H1 (cell line): Measurements from ENCODE around the gene PUS3. TPM values are rescaled to one million over a fixed set of nuclear protein-coding genes. Genes with fewer than 3 reads are reported as not detected.
"Not testable (repeated sequence)": the region's sequence is repeated elsewhere in the genome, so short reads cannot be mapped to it uniquely, and the experiment has no call there.

Experiments used
- CTCF ChIA-PET: fragments of 300-600 bp; sonication (Branson Sonifier 250); formaldehyde crosslinking; loops from one replicate; lab custom pipeline; 2021; ENCODE audit not compliant: partially characterized antibody; lab: Charles Lee
- POLR2A ChIA-PET: fragments of 300-600 bp; sonication (Branson Sonifier 250); formaldehyde crosslinking; loops from one replicate; lab custom pipeline; 2021; ENCODE audit warnings: inconsistent platforms; ENCODE audit not compliant: partially characterized antibody; lab: Charles Lee
- DNase-seq, 2 experiments: peaks; one replicate each; pipeline versions ENCODE4 v3.0.0 to v3.0.0-alpha.2; 2010 to 2022; ENCODE audit warnings: low spot score in 2 of 2, low read depth in 1 of 2, mixed read lengths in 1 of 2
- FAIRE-seq: peaks from 2 replicates; lab custom pipeline; 2011; peaks lifted over from hg19 to GRCh38; lab: Jason Lieb, UNC
- H2AFZ ChIP-seq: 2 replicates; pipeline ENCODE4 v1.8.1; 2012; ENCODE audit warnings: low read length, inconsistent platforms
- H2AK5ac ChIP-seq: 2 replicates; pipeline ENCODE4 v1.6.1; 2013; ENCODE audit warnings: low read depth, low read length
- H2BK120ac ChIP-seq: replicated peaks from 2 replicates; pipeline ENCODE3; 2013; ENCODE audit warnings: low read depth, low read length, inconsistent platforms
- H2BK12ac ChIP-seq: 2 replicates; pipeline ENCODE4 v1.6.1; 2013; ENCODE audit warnings: low read depth, low read length
- H2BK15ac ChIP-seq: 2 replicates; pipeline ENCODE4 v1.6.1; 2013; ENCODE audit warnings: low read length
- H2BK20ac ChIP-seq: 2 replicates; pipeline ENCODE4 v1.6.1; 2013; ENCODE audit warnings: low read length
- H2BK5ac ChIP-seq: 2 replicates; pipeline ENCODE4 v1.6.1; 2013; ENCODE audit warnings: low read depth, low read length
- H3K14ac ChIP-seq: 2 replicates; pipeline ENCODE4 v1.6.1; 2013; ENCODE audit warnings: inconsistent platforms; ENCODE audit not compliant: insufficient read length
- H3K18ac ChIP-seq: 2 replicates; pipeline ENCODE4 v1.6.1; 2013; ENCODE audit warnings: low read length; ENCODE audit errors: extremely low read depth
- H3K23ac ChIP-seq: 2 replicates; pipeline ENCODE4 v1.6.1; 2013; ENCODE audit warnings: inconsistent platforms; ENCODE audit not compliant: insufficient read length
- H3K23me2 ChIP-seq: 2 replicates; pipeline ENCODE4 v1.6.1; 2013; ENCODE audit warnings: low read depth, low read length
- H3K27ac ChIP-seq: 2 replicates; pipeline ENCODE4 v1.6.1; 2011; ENCODE audit warnings: low read depth, low read length, inconsistent platforms
- H3K27me3 ChIP-seq, 4 experiments: replicated peaks in 1 of 4; 1 replicate in 1 of 4; 2 replicates in 3 of 4; pipeline versions ENCODE4 v1.6.1 to v1.8.1; 2011 to 2013; ENCODE audit warnings: low read length in 3 of 4, mild to moderate bottlenecking in 3 of 4, inconsistent platforms in 2 of 4, mixed read lengths in 2 of 4, moderate library complexity in 1 of 4; ENCODE audit not compliant: control insufficient read depth in 3 of 4, insufficient read depth in 3 of 4; ENCODE audit errors: extremely low read depth in 1 of 4
- H3K36me3 ChIP-seq, 4 experiments: 2 replicates each; pipeline versions ENCODE4 v1.6.1 to v1.8.1; 2011 to 2013; ENCODE audit warnings: mild to moderate bottlenecking in 4 of 4, low read length in 3 of 4, moderate library complexity in 2 of 4, control low read depth in 1 of 4, inconsistent platforms in 1 of 4; ENCODE audit not compliant: insufficient read depth in 4 of 4, control insufficient read depth in 2 of 4
- H3K4ac ChIP-seq: replicated peaks from 2 replicates; pipeline ENCODE3; 2013; ENCODE audit warnings: low read length, low read depth, mixed read lengths, inconsistent platforms; ENCODE audit not compliant: insufficient read length
- H3K4me1 ChIP-seq, 4 experiments: replicated peaks in 1 of 4; 1 replicate in 1 of 4; 2 replicates in 3 of 4; pipeline versions ENCODE4 v1.6.1 to v1.8.1; 2011 to 2013; ENCODE audit warnings: low read length in 3 of 4, inconsistent platforms in 2 of 4, mixed read lengths in 1 of 4; ENCODE audit not compliant: insufficient read depth in 4 of 4, control insufficient read depth in 3 of 4
- H3K4me2 ChIP-seq, 2 experiments: 2 replicates each; pipeline versions ENCODE4 v1.6.1 to v1.8.1; 2011 to 2013; ENCODE audit warnings: low read depth in 2 of 2, low read length in 2 of 2, control low read depth in 1 of 2, inconsistent platforms in 1 of 2, mild to moderate bottlenecking in 1 of 2; ENCODE audit not compliant: insufficient read depth in 1 of 2
- H3K4me3 ChIP-seq, 4 experiments: fragments of 200-600, 300-600 bp in 1 of 4; sonication (generic), shearing (Covaris generic), sonication (Bioruptor Twin) in 1 of 4; 2 replicates each; pipeline versions ENCODE4 v1.5.1 to v1.8.1; 2011 to 2016; ENCODE audit warnings: low read length in 4 of 4, low read depth in 3 of 4, control low read depth in 2 of 4, inconsistent platforms in 2 of 4, mild to moderate bottlenecking in 2 of 4, mixed read lengths in 1 of 4, moderate library complexity in 1 of 4; ENCODE audit not compliant: insufficient read depth in 2 of 4; ENCODE audit errors: extremely low read depth in 1 of 4
- H3K56ac ChIP-seq: replicated peaks from 2 replicates; pipeline ENCODE3; 2013; ENCODE audit warnings: low read depth, mild to moderate bottlenecking, mixed read lengths, low read length, inconsistent platforms; ENCODE audit not compliant: insufficient read length
- H3K79me1 ChIP-seq: 2 replicates; pipeline ENCODE4 v1.6.1; 2013; ENCODE audit warnings: low read depth, low read length, control low read depth
- H3K79me2 ChIP-seq, 2 experiments: 2 replicates each; pipeline versions ENCODE4 v1.6.1 to v1.8.1; 2012 to 2013; ENCODE audit warnings: low read length in 2 of 2, mild to moderate bottlenecking in 2 of 2, inconsistent platforms in 1 of 2; ENCODE audit not compliant: insufficient read depth in 2 of 2, control insufficient read depth in 1 of 2
- H3K9ac ChIP-seq, 4 experiments: replicated peaks in 1 of 4; 1 replicate in 1 of 4; 2 replicates in 3 of 4; pipeline versions ENCODE4 v1.6.1 to v1.8.1; 2011 to 2013; ENCODE audit warnings: low read depth in 3 of 4, low read length in 3 of 4, control low read depth in 2 of 4, mild to moderate bottlenecking in 2 of 4, moderate library complexity in 2 of 4, inconsistent platforms in 1 of 4; ENCODE audit errors: extremely low read depth in 1 of 4
- H3K9me3 ChIP-seq, 2 experiments: 2 replicates each; pipeline versions ENCODE4 v1.6.1 to v1.8.1; 2012 to 2013; ENCODE audit warnings: mild to moderate bottlenecking in 2 of 2, moderate library complexity in 2 of 2, control low read depth in 1 of 2, inconsistent platforms in 1 of 2, low read depth in 1 of 2, low read length in 1 of 2, mixed read lengths in 1 of 2; ENCODE audit not compliant: insufficient read depth in 2 of 2
- H4K20me1 ChIP-seq, 2 experiments: replicated peaks in 1 of 2; 2 replicates each; pipeline versions ENCODE3 to v1.8.1; 2011 to 2013; ENCODE audit warnings: inconsistent platforms in 2 of 2, low read length in 2 of 2, mild to moderate bottlenecking in 1 of 2; ENCODE audit not compliant: insufficient read depth in 2 of 2, control insufficient read depth in 1 of 2
- H4K5ac ChIP-seq: 2 replicates; pipeline ENCODE4 v1.6.1; 2013; ENCODE audit warnings: low read length, low read depth, mixed read lengths, inconsistent platforms; ENCODE audit not compliant: insufficient read length
- H4K8ac ChIP-seq: 2 replicates; pipeline ENCODE4 v1.8.0; 2013; ENCODE audit warnings: mild to moderate bottlenecking, moderate library complexity, low read length, inconsistent platforms; ENCODE audit not compliant: insufficient read depth; ENCODE audit errors: extremely low read depth
- H4K91ac ChIP-seq: replicated peaks from 2 replicates; pipeline ENCODE3; 2013; ENCODE audit warnings: low read length, mixed read lengths, inconsistent platforms; ENCODE audit not compliant: insufficient read length
- WGBS, 2 experiments: shearing (Covaris generic) in 1 of 2; methylation state at CpG; one replicate each; pipeline versions ENCODE4 v1.1.6 to v1.1.7; 2013 to 2015; ENCODE audit warnings: low lambda C conversion rate in 2 of 2, mixed read lengths in 2 of 2, inconsistent platforms in 1 of 2, low coverage in 1 of 2, missing lambda C conversion rate in 1 of 2; ENCODE audit not compliant: insufficient replicate concordance in 2 of 2, insufficient coverage in 1 of 2, insufficient read length in 1 of 2; ENCODE audit errors: extremely low coverage in 1 of 2, missing lambda C conversion rate in 1 of 2; 5-methylcytosine and 5-hydroxymethylcytosine counted together
- polyA plus RNA-seq, 7 experiments: library from polyadenylated mRNA; depleted of rRNA in 3 of 7; stranded (reverse) in 5 of 7; unstranded in 2 of 7; fragments of >200 nt in 5 of 7; fragments of 200-250 nt in 2 of 7; gene quantifications; 1 replicate in 5 of 7; 2 replicates in 1 of 7; 4 replicates in 1 of 7; pipeline versions ENCODE4 v1.2.1 to v1.2.3, GENCODE V29; 2011 to 2013; ENCODE audit warnings: missing spikeins in 2 of 7, mixed read lengths in 2 of 7
- total RNA-seq: library from RNA; stranded (reverse); fragmentation: NEBNext Ultra II Directional; extraction: Animal tissue kit (Norgen Biotek cat#: 25700); gene quantifications from 2 replicates; pipeline ENCODE4 v1.2.1, GENCODE V29; 2021

The PUS3 gene
- total and polyA plus RNA-seq, 2 of the 8 experiments (the other 6 are each of a cell fraction or from before 2014, with no cell fraction given) = 8.7 to 22.6 TPM

- H3K27ac ChIP-seq, H3K4me1 ChIP-seq, H3K9me3 ChIP-seq, H2BK120ac ChIP-seq, H4K5ac ChIP-seq, H2BK15ac ChIP-seq, H3K4me2 ChIP-seq, H4K91ac ChIP-seq, H4K20me1 ChIP-seq, FAIRE-seq, H3K27me3 ChIP-seq, POLR2A ChIA-PET, H2AK5ac ChIP-seq, H3K4ac ChIP-seq, H2AFZ ChIP-seq, H3K56ac ChIP-seq, H3K23ac ChIP-seq, H3K14ac ChIP-seq, H3K79me1 ChIP-seq, H3K36me3 ChIP-seq, H3K9ac ChIP-seq, H4K8ac ChIP-seq, H3K18ac ChIP-seq, DNase-seq, H2BK5ac ChIP-seq, H2BK20ac ChIP-seq, H3K4me3 ChIP-seq, H3K23me2 ChIP-seq, H3K79me2 ChIP-seq, H2BK12ac ChIP-seq: not testable (repeated sequence)
- CTCF ChIA-PET = interaction anchor here (1.1 kb wide), 1 partner anchor 13 kb away, joined by 5 read pairs; no protein-coding TSS in a partner anchor
- 93% methylated on average over 9 of the region's 9 CpGs; no CpG with 5 or more reads in 1 of the 2 experiments for WGBS, 2 experiments
Measured at GRCh38 chr11:125857670-125858069, 45.3 kb downstream of the PUS3 start.
